ENCODE results near the gene PFKL. TPM values are rescaled to one million over a fixed set of nuclear protein-coding genes. Genes with fewer than 3 reads are reported as not detected.
"Not testable (repeated sequence)": the region's sequence is repeated elsewhere in the genome, so short reads cannot be mapped to it uniquely, and the experiment has no call there.

The PFKL gene
- total RNA-seq, 2 donors from 2014 or later: 104 to 109 TPM

DNA sequence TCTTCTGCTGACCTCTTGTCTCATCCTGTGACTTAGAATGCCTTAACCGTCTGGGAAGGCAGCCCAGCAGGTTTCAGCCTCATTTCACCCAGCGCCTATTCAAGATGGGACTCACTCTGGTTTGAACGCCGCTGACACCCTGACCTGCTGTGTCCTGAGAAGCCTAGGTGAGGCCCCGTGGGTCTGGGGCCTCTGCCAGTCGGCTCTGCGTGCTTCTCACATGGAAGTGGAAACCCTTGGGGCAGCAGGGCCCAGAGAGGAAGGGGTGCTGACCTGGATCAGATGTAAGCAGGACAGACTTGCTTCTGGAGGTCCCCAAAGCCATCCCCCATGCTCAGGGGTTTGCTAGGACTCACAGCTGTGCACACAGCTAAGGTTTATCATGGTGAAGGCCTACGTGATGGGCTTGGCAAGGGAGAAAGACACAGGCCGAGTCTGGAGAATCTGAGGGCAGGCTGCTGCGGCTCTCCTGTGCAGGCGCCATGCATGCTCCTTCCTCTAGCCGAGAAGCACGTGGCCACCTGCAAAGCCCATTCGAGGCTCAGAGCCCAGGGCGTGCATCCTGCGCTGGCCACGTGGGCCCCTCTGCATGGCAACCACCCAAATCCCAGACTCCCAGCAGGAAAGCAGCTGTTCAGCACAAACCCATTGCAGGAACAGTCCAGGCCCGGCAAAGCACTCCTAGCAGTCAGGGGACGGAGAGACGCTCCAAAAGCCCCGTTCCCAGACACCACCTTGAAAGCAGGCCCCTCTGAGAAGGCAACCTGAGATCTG lies 57.4 kb downstream of the PFKL start:
- Mint-ChIP-seq H3K36me3 (ENCODE audit: insufficient read depth in 2 of 2) (peaks cover 0 to 2% of the 10 kb centered on the region in 2 donors), H3K9me3 (no peaks in the 10 kb centered on the region), H3K4me1 (ENCODE audit: low read depth) (peaks cover 54% of the 10 kb centered on the region), H3K27me3 (ENCODE audit: low read depth) (peaks cover under 1% of the 10 kb centered on the region), H3K4me3 (no peak overlapping the region), H3K27ac (no peak overlapping the region)
- DNase-seq: no peak
- ATAC-seq (replicated peaks in 1 of 2): no peak

- Mint-ChIP-seq H3K36me3 (ENCODE audit: insufficient read depth in 2 of 2) (peaks cover 6 to 7% of the 10 kb centered on the region in 2 donors), H3K4me1 (ENCODE audit: low read depth) (peaks cover 38% of the 10 kb centered on the region), H3K4me3 (no peak overlapping the region), H3K9me3 (peaks cover 4 to 6% of the 10 kb centered on the region in 2 donors), H3K27ac (no peak overlapping the region), H3K27me3 (ENCODE audit: low read depth) (no peaks in the 10 kb centered on the region)
- ATAC-seq (replicated peaks in 1 of 2): no peak
- DNase-seq: no peak
Measured at GRCh38 chr21:44359396-44359795, 59.5 kb downstream of the PFKL start.

DNA sequence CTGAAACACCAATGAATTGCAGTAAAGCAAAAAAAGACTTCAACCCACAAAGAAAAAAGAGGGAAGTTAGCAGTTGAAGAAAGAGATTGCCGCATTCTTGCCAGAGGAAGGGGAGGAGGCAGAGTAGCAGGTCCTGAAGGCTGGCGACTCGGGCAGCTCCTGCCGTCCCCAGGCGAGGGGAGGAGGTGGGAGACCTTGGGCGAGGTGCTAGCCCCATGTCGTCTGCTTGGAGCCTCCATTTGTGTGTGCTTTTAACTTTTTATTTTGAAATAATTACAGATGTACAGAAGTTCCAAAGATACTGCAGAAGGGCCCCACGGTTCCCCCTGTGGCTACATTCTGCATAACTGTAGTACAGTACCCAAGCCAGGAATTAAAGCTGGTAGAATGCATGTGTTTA lies 60.3 kb downstream of the PFKL start:
- DNase-seq (no peak), ATAC-seq (replicated peaks in 1 of 2) (no peak)
- Mint-ChIP-seq H3K4me1 (ENCODE audit: low read depth) (peaks cover 30% of the 10 kb centered on the region), H3K27ac (no peak overlapping the region), H3K9me3 (peaks cover 4 to 6% of the 10 kb centered on the region in 2 donors), H3K27me3 (ENCODE audit: low read depth) (no peaks in the 10 kb centered on the region), H3K36me3 (ENCODE audit: insufficient read depth in 2 of 2) (peaks cover 6 to 7% of the 10 kb centered on the region in 2 donors), H3K4me3 (no peak overlapping the region)

GRCh38 chr21:44361903-44362302 lies 62.0 kb downstream of the PFKL start:
- not testable (repeated sequence) for H3K36me3 Mint-ChIP-seq (ENCODE audit: insufficient read depth in 2 of 2); H3K4me3 Mint-ChIP-seq; ATAC-seq (replicated peaks in 1 of 2); H3K27ac Mint-ChIP-seq; H3K27me3 Mint-ChIP-seq (ENCODE audit: low read depth); H3K9me3 Mint-ChIP-seq; DNase-seq
- H3K4me1 Mint-ChIP-seq (ENCODE audit: low read depth): peaks cover 13% of the 10 kb centered on the region

DNA sequence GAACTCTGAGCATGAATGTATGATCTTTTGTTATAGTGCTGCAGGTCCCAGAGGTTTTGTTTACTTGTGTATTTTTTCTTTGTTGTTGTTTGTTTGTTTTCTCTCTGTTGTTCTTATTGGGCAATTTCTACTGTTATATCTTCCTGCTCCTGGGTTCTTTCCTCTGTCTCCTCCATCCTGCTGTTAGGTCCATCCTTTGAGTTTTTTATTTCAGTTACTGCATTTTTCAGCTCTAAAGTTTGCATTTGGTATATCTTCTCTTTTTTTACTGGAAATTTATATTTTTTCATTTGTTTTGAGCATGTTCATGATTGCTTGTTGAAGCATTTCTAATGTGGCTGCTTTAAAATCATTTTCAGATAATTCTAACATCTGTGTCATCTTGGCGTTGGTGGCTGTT lies 63.4 kb downstream of the PFKL start:
- ATAC-seq (replicated peaks in 1 of 2) (no peak), DNase-seq (no peak)
- Mint-ChIP-seq H3K4me1 (ENCODE audit: low read depth) (peaks cover 11% of the 10 kb centered on the region), H3K27ac (no peak overlapping the region), H3K27me3 (ENCODE audit: low read depth) (no peaks in the 10 kb centered on the region), H3K4me3 (no peak overlapping the region), H3K9me3 (peaks cover 4 to 6% of the 10 kb centered on the region in 2 donors), H3K36me3 (ENCODE audit: insufficient read depth in 2 of 2) (peaks cover 4 to 7% of the 10 kb centered on the region in 2 donors)

DNA sequence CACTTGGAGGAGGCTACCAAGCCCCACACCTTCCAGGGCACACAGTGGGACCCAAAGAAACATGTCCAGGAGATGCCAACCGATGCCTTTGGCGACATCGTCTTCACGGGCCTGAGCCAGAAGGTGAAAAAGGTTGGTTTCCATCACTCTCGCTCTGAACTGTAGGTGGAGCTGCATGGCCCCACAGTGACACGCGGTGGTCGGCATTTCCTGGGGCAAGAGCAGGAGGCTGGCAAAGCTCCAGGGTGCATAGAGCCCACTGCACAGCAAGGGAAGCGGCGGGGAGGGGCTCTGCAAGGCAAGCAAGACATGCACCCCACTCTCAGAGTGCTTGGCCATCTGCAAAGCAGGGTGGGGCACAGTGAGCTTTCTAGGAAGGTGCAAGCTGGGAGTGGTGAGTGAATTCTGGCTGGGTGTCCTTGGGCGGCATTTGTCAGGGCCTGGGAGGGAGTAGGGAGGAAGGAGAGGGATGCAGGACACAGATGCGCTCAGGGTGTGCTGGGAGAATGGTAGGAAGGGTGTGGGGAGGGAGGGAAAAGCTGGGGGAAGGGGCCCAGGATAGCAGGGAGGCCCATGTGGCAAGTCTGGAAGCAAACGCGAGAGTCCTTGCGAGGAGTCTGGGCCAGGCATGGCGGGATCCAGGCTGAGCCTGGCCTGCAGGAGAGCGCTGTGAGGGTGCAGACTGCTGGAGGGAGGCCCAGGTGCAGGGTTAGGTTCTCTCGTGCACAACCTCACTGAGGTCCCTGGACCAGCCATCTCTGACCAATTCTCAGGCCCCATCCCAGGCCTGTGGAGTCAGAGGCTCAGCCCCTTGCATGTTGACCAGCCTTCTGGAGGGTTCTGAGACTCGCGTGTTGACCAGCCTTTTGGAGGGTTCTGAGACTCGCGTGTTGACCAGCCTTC lies 64.5 kb downstream of the PFKL start:
- peaks cover 4 to 6% of the 10 kb centered on the region in 2 donors for H3K9me3 Mint-ChIP-seq
- ATAC-seq (replicated peaks in 1 of 2): no peak
- H3K36me3 Mint-ChIP-seq (ENCODE audit: insufficient read depth in 2 of 2): peaks cover 4 to 7% of the 10 kb centered on the region in 2 donors
- peaks cover 11% of the 10 kb centered on the region for H3K4me1 Mint-ChIP-seq (ENCODE audit: low read depth)
- no peak for DNase-seq
- H3K27me3 Mint-ChIP-seq (ENCODE audit: low read depth): no peaks in the 10 kb centered on the region
- no peak overlapping the region for H3K4me3 Mint-ChIP-seq
- H3K27ac Mint-ChIP-seq: no peak overlapping the region

GRCh38 chr21:44365251-44365966 lies 65.6 kb downstream of the PFKL start:
- no peak overlapping the region for H3K27ac Mint-ChIP-seq
- peaks cover 4 to 7% of the 10 kb centered on the region in 2 donors for H3K36me3 Mint-ChIP-seq (ENCODE audit: insufficient read depth in 2 of 2)
- no peak for ATAC-seq (replicated peaks in 1 of 2)
- H3K27me3 Mint-ChIP-seq (ENCODE audit: low read depth): no peaks in the 10 kb centered on the region
- H3K9me3 Mint-ChIP-seq: peaks cover 4 to 6% of the 10 kb centered on the region in 2 donors
- DNase-seq: no peak
- H3K4me3 Mint-ChIP-seq: no peak overlapping the region
- peaks cover 5% of the 10 kb centered on the region for H3K4me1 Mint-ChIP-seq (ENCODE audit: low read depth)

DNA sequence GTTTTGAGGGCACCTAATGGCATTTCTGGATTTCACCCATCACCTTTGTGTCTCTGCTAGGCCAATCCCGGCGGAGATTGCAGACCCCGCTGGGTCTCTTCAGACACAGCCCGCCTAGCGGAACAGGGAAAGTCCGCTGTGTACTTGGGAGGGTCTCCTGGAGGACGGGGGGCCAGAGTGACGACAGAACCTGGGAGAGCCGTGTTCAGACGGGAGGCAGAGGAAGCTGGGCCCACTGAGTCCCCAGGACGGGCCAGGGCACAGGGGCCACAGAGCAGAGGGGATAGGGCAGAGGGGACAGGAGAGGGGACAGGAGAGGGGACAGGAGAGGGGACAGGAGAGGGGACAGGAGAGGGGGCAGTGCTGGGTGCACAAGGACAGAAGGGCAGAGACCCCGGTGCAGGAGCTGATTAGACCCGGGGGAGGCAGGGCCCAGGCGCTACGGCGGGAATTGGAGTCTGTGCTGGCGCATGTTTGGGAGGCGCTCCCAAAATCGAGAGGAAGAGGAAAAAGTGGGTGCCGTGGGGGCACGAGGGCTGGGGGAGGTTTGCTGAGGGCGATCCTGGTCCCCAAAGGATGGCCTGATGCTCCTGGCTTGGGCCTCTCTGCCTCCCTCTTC lies 66.2 kb downstream of the PFKL start:
- Mint-ChIP-seq H3K4me1 (ENCODE audit: low read depth) (peaks cover 5% of the 10 kb centered on the region), H3K27ac (no peak overlapping the region), H3K9me3 (peaks cover 4 to 6% of the 10 kb centered on the region in 2 donors), H3K27me3 (ENCODE audit: low read depth) (no peaks in the 10 kb centered on the region), H3K36me3 (ENCODE audit: insufficient read depth in 2 of 2) (peaks cover 4 to 7% of the 10 kb centered on the region in 2 donors), H3K4me3 (no peak overlapping the region)
- DNase-seq (no peak), ATAC-seq (replicated peaks in 1 of 2) (no peak)

- no peaks in the 10 kb centered on the region for H3K27me3 Mint-ChIP-seq (ENCODE audit: low read depth)
- H3K27ac Mint-ChIP-seq: no peak overlapping the region
- H3K4me1 Mint-ChIP-seq (ENCODE audit: low read depth): peaks cover 5% of the 10 kb centered on the region
- DNase-seq: no peak
- peaks cover 6 to 7% of the 10 kb centered on the region in 2 donors for H3K9me3 Mint-ChIP-seq
- no peak for ATAC-seq (replicated peaks in 1 of 2)
- H3K36me3 Mint-ChIP-seq (ENCODE audit: insufficient read depth in 2 of 2): peaks cover 4 to 7% of the 10 kb centered on the region in 2 donors
- no peak overlapping the region for H3K4me3 Mint-ChIP-seq
Measured at GRCh38 chr21:44366586-44367211, 66.8 kb downstream of the PFKL start.

DNA sequence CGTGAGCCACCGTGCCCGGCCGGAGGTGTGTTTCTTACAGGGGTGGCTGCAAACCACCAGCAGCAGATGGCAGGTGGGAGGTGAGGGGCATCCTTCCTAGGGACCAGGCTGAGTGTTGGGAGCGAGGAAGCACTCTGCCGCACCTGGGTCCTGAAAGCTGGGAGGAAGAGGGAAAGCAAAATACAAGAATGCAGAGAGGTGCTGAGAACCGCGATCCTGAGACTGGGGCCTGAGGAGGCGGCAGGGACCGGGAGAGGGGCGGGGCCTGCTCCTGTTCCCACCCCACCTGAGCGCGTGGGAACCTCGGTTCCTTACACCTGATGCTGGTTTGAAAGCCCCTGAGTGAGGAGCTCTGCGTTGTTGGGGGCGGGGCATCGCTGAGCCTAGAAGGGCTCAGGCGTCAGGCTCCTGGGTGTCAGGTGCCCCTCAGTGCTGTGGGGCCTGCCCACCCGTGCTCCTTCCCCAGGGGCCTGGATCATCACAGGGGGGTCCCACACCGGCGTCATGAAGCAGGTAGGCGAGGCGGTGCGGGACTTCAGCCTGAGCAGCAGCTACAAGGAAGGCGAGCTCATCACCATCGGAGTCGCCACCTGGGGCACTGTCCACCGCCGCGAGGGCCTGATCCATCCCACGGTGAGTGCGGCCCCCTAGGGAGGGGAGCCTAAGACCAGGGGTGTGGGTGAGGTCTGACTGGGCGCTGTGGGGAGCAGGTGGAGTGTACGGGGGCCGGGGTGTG lies 69.0 kb downstream of the PFKL start:
- H3K4me1 Mint-ChIP-seq (ENCODE audit: low read depth): peaks cover 3% of the 10 kb centered on the region
- peaks cover 1 to 2% of the 10 kb centered on the region in 2 donors for H3K9me3 Mint-ChIP-seq
- H3K27ac Mint-ChIP-seq: no peak overlapping the region
- DNase-seq (no peak), ATAC-seq (replicated peaks in 1 of 2) (no peak)
- H3K36me3 Mint-ChIP-seq (ENCODE audit: insufficient read depth in 2 of 2): peaks cover 0 to under 1% of the 10 kb centered on the region in 2 donors
- no peaks in the 10 kb centered on the region for H3K27me3 Mint-ChIP-seq (ENCODE audit: low read depth)
- no peak overlapping the region for H3K4me3 Mint-ChIP-seq

GRCh38 chr21:44370027-44370735 lies 70.3 kb downstream of the PFKL start:
- ATAC-seq (replicated peaks in 1 of 2) (no peak), DNase-seq (no peak)
- H3K4me1 Mint-ChIP-seq (ENCODE audit: low read depth): peaks cover 5% of the 10 kb centered on the region
- H3K27me3 Mint-ChIP-seq (ENCODE audit: low read depth): no peaks in the 10 kb centered on the region
- H3K36me3 Mint-ChIP-seq (ENCODE audit: insufficient read depth in 2 of 2): no peaks in the 10 kb centered on the region
- H3K9me3 Mint-ChIP-seq: peaks cover 1 to 2% of the 10 kb centered on the region in 2 donors
- no peak overlapping the region for H3K4me3 Mint-ChIP-seq
- no peak overlapping the region for H3K27ac Mint-ChIP-seq

Data from activated T-cell treated with anti-CD3 and anti-CD28 coated beads, Interleukin-2, amount 50 U/mL, for 72 hours (primary cell).